Uterus (tissue), 4 donors: Measurements from ENCODE around the gene TSC22D2. TPM values are rescaled to one million over a fixed set of nuclear protein-coding genes. Genes with fewer than 3 reads are reported as not detected.

Experiments
- DNase-seq, 2 donors: peaks; one replicate each; pipeline ENCODE4 v3.0.0-alpha.2; 2019 to 2020
- H3K27ac ChIP-seq, 2 donors: fragments of 200-600 bp; sonication (generic); 1 replicate in 1 of 2; 2 replicates in 1 of 2; pipeline ENCODE4 v1.5.1; 2016 to 2018
- H3K27me3 ChIP-seq, 2 donors: fragments of 200-600 bp; sonication (generic); one replicate each; pipeline ENCODE4 v1.5.1; 2018 to 2019; ENCODE audit warnings: control low read depth in 1 of 2
- H3K36me3 ChIP-seq, 2 donors: fragments of 200-600 bp; sonication (generic); one replicate each; pipeline ENCODE4 v1.5.1; 2019; ENCODE audit warnings: control low read depth in 1 of 2
- H3K4me1 ChIP-seq, 2 donors: fragments of 200-600 bp; sonication (generic); one replicate each; pipeline ENCODE4 v1.5.1; 2018 to 2019; ENCODE audit warnings: control low read depth in 1 of 2
- H3K4me3 ChIP-seq, 2 donors: fragments of 200-600 bp; sonication (generic); 1 replicate in 1 of 2; 2 replicates in 1 of 2; pipeline ENCODE4 v1.5.1; 2018 to 2019; ENCODE audit warnings: mild to moderate bottlenecking in 1 of 2
- H3K9me3 ChIP-seq, 2 donors: fragments of 200-600 bp; sonication (generic); one replicate each; pipeline ENCODE4 v1.5.1; 2019; ENCODE audit warnings: control low read depth in 1 of 2
- POLR2A ChIP-seq, 2 donors: fragments of 450-650 bp; IDR thresholded peaks; one replicate each; pipeline ENCODE4 v1.6.1; 2016; ENCODE audit warnings: antibody characterized with exemption in 2 of 2, mild to moderate bottlenecking in 1 of 2, moderate library complexity in 1 of 2
- intact Hi-C: fragments of 100-400 bp; cut with DNase I; formaldehyde crosslinking; loops from one replicate; pipeline ENCODE4 v1.15.1; 2023; ENCODE audit warnings: low total_unique reads
- total RNA-seq, 4 donors: library from RNA; depleted of rRNA in 3 of 4; stranded (reverse); fragments of >200 nt in 3 of 4; gene quantifications; one replicate each; pipeline versions ENCODE4 v1.1.0 to v1.2.4, GENCODE V29; 2014 to 2023
- TF ChIP-seq, protein P1 (sequence below), 4 experiments: fragments of 200-600 bp in 2 of 4; fragments of 450-650 bp in 2 of 4; sonication (generic) in 2 of 4; IDR thresholded peaks; one replicate each; pipeline ENCODE4 v1.5.1; 2016 to 2019; ENCODE audit warnings: antibody characterized with exemption in 4 of 4, mild to moderate bottlenecking in 2 of 4, moderate library complexity in 1 of 4
- donor health status: DM: yes; HTN: yes; CAD: no.

The TSC22D2 gene
- total RNA-seq, 4 donors from 2014 or later, result 11.8 to 60.5 (median 23.6) TPM

DNA sequence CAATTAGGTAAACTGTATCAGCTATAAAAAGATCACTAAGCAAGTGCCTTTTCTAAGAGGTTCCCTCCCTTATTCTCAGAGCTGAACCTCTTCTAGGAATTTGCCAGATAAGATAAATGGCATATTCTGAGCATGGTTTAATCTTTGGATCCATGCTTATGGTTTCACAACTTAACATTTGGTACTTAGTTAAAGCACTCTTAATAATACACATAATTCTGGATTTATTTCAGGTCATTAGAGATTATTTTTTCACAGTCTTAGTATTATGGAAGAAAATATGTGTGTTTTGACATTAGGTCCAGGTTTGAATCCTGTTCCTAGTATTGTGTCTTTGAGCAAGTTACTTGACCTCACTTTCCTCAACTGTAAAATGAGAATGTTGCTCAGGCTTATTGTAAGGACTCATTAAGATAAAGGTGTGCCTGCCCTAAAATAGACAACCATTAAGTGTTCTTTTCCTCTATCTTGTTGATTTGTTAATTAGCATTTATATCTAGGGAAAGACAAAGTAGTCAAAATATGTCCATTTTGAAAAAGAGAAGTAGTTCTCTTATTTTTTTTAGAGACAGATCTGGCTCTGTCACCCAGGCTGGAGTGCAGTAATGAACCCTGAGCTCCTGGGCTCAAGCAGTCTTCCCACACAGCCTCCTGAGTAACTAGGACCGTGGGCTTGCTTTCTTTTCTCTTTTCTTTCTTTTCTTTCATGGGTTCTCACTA lies 43.4 kb downstream of the TSC22D2 start:
- H3K36me3 ChIP-seq, result no peaks in the 10 kb centered on the region
- no peaks in the 10 kb centered on the region for H3K9me3 ChIP-seq
- H3K4me3 ChIP-seq, result no peak overlapping the region
- no peak overlapping the region for H3K27ac ChIP-seq
- no peak for DNase-seq
- intact Hi-C loops, result no loop called here
- no peak for TF ChIP-seq POLR2A (IDR thresholded peaks at IDR 0.05)
- TF ChIP-seq, protein P1, sequence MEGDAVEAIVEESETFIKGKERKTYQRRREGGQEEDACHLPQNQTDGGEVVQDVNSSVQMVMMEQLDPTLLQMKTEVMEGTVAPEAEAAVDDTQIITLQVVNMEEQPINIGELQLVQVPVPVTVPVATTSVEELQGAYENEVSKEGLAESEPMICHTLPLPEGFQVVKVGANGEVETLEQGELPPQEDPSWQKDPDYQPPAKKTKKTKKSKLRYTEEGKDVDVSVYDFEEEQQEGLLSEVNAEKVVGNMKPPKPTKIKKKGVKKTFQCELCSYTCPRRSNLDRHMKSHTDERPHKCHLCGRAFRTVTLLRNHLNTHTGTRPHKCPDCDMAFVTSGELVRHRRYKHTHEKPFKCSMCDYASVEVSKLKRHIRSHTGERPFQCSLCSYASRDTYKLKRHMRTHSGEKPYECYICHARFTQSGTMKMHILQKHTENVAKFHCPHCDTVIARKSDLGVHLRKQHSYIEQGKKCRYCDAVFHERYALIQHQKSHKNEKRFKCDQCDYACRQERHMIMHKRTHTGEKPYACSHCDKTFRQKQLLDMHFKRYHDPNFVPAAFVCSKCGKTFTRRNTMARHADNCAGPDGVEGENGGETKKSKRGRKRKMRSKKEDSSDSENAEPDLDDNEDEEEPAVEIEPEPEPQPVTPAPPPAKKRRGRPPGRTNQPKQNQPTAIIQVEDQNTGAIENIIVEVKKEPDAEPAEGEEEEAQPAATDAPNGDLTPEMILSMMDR (IDR thresholded peaks at IDR 0.05), result no peak
- H3K4me1 ChIP-seq, result peaks cover 0 to 18% of the 10 kb centered on the region in 2 donors
- H3K27me3 ChIP-seq, result no peaks in the 10 kb centered on the region

DNA sequence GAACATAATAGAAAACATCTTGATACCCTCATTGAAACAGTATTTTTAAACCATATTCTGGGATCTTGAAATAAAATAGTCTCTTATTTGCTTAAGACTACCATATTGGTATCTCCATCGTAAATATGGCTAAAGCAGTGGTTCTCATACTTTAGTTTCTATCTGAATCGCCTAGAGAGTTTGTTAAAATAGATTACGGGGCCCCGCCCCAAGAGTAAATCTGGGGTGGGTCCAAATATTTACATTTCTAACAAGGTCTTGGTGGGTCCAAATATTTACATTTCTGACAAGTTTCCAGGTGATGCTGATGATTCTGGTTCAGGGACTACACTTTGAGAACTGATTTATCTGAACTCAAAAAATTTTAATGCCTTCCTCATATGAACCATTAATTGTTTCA lies 45.3 kb downstream of the TSC22D2 start:
- Histone ChIP-seq H3K27ac (no peak overlapping the region), H3K27me3 (no peaks in the 10 kb centered on the region), H3K36me3 (no peaks in the 10 kb centered on the region), H3K9me3 (no peaks in the 10 kb centered on the region), H3K4me1 (peaks cover 0 to 13% of the 10 kb centered on the region in 2 donors), H3K4me3 (no peak overlapping the region)
- TF ChIP-seq, protein P1 (IDR thresholded peaks at IDR 0.05), result no peak
- TF ChIP-seq POLR2A (IDR thresholded peaks at IDR 0.05), result no peak
- DNase-seq, result no peak
- intact Hi-C loops, result no loop called here

DNA sequence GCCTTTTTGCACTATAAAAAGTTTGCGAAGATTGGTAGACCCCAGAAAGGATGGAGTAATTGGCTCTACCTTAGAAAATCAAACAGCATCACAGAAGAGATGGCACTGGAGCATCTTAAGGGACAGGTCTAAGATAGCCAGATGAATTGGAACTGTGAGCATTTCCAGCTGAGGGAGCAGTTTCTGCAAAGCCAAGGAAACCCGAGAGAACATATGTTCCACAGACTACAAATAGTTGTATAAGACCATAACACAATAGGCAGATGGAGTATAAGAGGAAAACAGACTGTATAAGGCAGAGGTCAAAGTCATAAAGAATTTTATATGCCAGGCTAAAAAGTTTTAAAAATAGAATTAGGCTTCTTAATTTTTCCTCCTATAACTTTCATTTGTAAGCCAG lies 46.0 kb downstream of the TSC22D2 start:
- Histone ChIP-seq H3K27ac (no peak overlapping the region), H3K36me3 (no peaks in the 10 kb centered on the region), H3K27me3 (no peaks in the 10 kb centered on the region), H3K4me3 (no peak overlapping the region), H3K4me1 (peaks cover 0 to 10% of the 10 kb centered on the region in 2 donors), H3K9me3 (no peaks in the 10 kb centered on the region)
- DNase-seq, result no peak
- intact Hi-C loops, result no loop called here
- no peak for TF ChIP-seq POLR2A (IDR thresholded peaks at IDR 0.05)
- TF ChIP-seq, protein P1 (IDR thresholded peaks at IDR 0.05), result no peak

DNA sequence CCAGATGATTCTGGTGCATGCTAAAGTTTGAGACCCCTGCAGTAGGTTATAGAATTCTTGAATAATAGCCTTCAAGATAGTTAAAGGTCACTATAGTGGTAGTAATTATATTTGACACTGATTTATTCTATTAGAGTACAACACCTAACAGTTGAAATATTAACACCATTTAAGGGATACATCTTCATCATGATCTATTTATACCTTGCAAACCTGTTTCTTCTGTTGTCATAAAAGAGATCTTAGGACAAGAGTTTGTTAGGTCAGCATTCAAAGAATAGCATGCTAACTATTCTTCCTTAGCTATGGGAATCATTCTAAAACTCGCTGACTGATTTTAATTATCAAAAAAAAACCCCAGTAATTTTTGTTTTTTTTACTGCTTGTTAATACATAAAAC lies 46.5 kb downstream of the TSC22D2 start:
- DNase-seq, result no peak
- TF ChIP-seq POLR2A (IDR thresholded peaks at IDR 0.05), result no peak
- TF ChIP-seq, protein P1 (IDR thresholded peaks at IDR 0.05), result no peak
- Histone ChIP-seq H3K36me3 (no peaks in the 10 kb centered on the region), H3K9me3 (no peaks in the 10 kb centered on the region), H3K4me1 (peaks cover 0 to 6% of the 10 kb centered on the region in 2 donors), H3K27ac (no peak overlapping the region), H3K4me3 (no peak overlapping the region), H3K27me3 (no peaks in the 10 kb centered on the region)
- intact Hi-C loops, result no loop called here

DNA sequence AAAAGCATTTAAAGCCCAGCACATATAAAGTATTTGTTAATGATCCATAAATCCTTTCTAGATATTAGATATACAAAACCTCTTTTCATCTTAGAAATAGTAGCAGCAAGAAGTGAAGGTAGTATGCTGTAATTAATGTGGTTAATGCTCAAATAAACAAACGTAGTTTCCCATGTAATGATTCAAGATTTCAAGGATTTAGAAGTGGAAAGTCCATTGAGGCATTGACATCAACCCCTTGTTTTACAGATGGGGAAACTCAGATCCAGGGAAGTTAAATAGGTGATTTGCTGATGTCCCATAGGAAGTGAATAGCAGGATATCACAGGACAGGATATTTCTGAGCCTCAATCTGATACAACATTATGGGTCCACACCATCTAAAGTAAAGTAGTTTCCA lies 47.2 kb downstream of the TSC22D2 start:
- Histone ChIP-seq H3K4me3 (no peak overlapping the region), H3K4me1 (peaks cover 0 to 6% of the 10 kb centered on the region in 2 donors), H3K36me3 (no peaks in the 10 kb centered on the region), H3K27me3 (no peaks in the 10 kb centered on the region), H3K27ac (no peak overlapping the region), H3K9me3 (no peaks in the 10 kb centered on the region)
- TF ChIP-seq, protein P1 (IDR thresholded peaks at IDR 0.05), result no peak
- TF ChIP-seq POLR2A (IDR thresholded peaks at IDR 0.05), result no peak
- intact Hi-C loops, result no loop called here
- DNase-seq, result no peak
